ENCODE data around the gene CDR2.

- TF ChIP-seq EZH2 (IDR thresholded peaks at IDR 0.05; ENCODE audit: low read length) (no peak), CTCF (optimal IDR thresholded peaks at IDR 0.05 in 1 of 3, IDR thresholded peaks at IDR 0.05 in 1 of 3, conservative IDR thresholded peaks at IDR 0.05 in 1 of 3; ENCODE audit: extremely low read depth in 1 of 3, insufficient read depth in 2 of 3, low read length in 3 of 3) (no peak)
Measured at GRCh38 chr16:22311520-22311919, 62.9 kb downstream of the CDR2 start.

Data from keratinocyte (primary cell).